ENCODE measurements around the gene APBB2. TPM values are rescaled to one million over a fixed set of nuclear protein-coding genes. Genes with fewer than 3 reads are reported as not detected.
A peak's percentile ranks its signal among the peaks of the same experiment; 100 is the strongest.

The APBB2 gene
- total and polyA plus RNA-seq, 2 of the 8 experiments (the other 6 are each of a cell fraction or from before 2014, with no cell fraction given), result 58.7 to 59.4 TPM

- TF ChIP-seq ATF2 (IDR thresholded peaks at IDR 0.05; ENCODE audit: low read length), result 0 out of 2 replicates have a peak, but pooled peaks have one; percentile 6
- no peak for TF ChIP-seq HDAC6 (IDR thresholded peaks at IDR 0.05; ENCODE audit: low read depth, low read length)
- no peak for TF ChIP-seq CBX8 (IDR thresholded peaks at IDR 0.05; ENCODE audit: borderline replicate concordance, low read depth, low read length)
- TF ChIP-seq HDAC2 (IDR thresholded peaks at IDR 0.05; ENCODE audit: borderline replicate concordance in 1 of 2, low read depth in 2 of 2, low read length in 2 of 2), result no peak
- TF ChIP-seq ZNF274 (IDR thresholded peaks at IDR 0.05; ENCODE audit: borderline replicate concordance, extremely low read depth, low read length), result no peak
- peak; percentile 77 for TF ChIP-seq MAX (IDR thresholded peaks at IDR 0.05)
- TF ChIP-seq BRCA1 (IDR thresholded peaks at IDR 0.05; ENCODE audit: low read depth, low read length), result peak; percentile 72
- TF ChIP-seq TBP (IDR thresholded peaks at IDR 0.05; ENCODE audit: low read depth, low read length), result peak; percentile 99
- TF ChIP-seq CHD7 (IDR thresholded peaks at IDR 0.05; ENCODE audit: insufficient replicate concordance, low read length), result no peak
These were observed 42.5 kb upstream of the APBB2 start, which contains the start of gene UCHL1 (continued) for GRCh38 chr4:41256740-41257256.

Measured in H1 (cell line).